Kidney glomerular epithelial cell (primary cell): ENCODE results near the gene TCAIM.

Experiments
- DNase-seq: peaks from one replicate; lab custom pipeline; 2025; lab: John Stamatoyannopoulos, UW

The TCAIM gene

DNA sequence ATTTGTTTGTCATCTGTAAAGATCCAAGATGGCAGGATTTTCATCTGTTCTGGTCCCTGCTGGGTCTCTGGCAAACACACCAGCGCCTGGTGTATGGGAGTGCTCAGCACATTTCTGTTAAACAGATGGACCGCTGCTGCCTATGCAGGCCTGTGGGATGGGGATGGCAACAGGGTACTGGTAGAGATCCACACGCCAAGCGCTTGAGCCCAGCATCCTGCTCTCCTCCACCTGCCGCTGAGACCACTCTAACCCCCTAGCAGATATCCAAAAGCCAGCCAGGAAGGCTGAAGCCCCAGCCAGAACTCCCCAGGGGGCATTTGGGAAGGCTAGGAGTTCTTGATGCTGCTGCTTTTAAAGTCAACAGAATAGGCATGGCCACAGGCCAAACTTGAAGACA is 107.2 kb downstream of the TCAIM start:
- no peak for DNase-seq

DNA sequence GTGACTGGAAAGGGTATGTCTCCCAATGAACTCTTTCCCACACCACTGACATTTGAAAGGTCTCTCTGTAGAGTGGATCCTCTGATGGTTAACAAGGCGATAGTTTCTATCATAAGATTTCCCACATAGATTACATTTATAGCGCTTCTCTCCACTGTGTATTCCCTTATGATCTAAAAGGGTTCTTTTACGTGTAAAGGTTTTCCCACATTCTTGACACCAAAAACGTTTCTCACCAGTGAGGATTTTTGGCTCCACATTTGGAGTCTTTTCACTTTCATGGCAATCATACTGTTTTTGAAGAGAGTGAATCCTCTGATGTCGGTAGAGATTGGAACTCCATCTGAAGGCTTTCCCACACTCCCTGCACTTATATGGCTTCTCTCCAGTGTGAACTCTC is 108.4 kb downstream of the TCAIM start:
- DNase-seq = no peak

DNA sequence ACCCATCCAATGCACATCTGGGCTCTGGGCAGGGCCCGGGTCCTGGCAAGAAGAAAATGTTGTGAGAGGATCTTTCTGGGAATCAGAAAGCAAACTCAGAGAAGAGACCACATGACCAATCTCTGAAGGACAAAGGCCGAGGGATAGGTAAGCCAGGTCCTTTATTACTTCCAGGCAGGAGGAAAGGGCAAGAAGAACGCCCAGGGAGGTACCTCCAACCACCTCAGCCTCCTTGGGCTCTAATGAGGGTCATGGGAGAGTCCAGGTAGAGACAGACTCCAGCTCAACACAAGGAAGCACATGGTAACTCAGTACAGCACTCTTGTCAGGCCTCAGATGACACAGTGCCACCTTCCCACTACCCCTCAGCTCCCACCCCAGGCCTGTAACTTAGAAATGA is 112.9 kb downstream of the TCAIM start:
- no peak for DNase-seq

DNA sequence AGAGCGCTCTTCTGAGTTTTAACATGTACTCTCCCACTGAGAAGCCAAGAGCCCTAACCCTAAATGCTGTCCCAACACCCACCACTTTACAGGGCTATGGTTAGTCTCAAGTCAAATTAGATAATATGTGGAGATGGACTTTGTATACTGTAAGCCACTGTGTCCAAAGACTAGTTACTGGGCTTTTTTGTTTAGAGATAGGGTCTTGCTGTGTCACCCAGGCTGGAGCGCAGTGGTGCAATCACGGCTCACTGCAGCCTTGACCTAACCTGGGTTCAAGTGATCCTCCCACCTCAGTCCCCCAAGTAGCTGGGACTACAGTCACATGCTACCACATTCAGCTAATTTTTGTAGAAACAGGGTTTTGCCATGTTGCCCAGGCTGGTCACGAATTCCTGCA is 115.7 kb downstream of the TCAIM start:
- no peak for DNase-seq

DNA sequence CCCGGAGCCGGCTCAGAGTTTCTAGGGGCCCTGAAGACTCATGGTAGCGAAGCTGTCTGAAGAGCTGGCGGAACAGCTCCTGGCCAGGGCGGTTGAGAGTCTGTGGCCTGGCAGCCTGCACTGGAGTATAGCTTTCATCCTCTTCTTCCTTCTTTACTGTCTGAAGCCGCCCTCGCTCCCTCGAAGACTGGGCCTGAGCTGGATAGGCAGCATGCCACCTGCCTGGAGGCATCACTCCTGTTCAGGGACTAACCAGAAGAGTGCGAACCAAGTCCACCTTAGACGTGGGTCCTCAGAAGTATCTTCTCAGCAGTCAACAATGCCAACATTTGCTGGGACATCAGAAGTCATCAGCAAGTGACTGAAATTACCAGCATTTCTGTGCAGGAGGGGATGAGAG is 116.8 kb downstream of the TCAIM start:
- DNase-seq = no peak
